BE2C (cell line): ENCODE data around the gene ABLIM2.

Source experiments
- DNase-seq: peaks from one replicate; pipeline ENCODE4 v3.0.0-alpha.2; 2020
- H3K27me3 ChIP-seq: fragments of 250-450 bp; sonication (Bioruptor Pico); 2 replicates; pipeline ENCODE4 v1.5.1; 2020; ENCODE audit warnings: mild to moderate bottlenecking
- H3K36me3 ChIP-seq: fragments of 250-450 bp; sonication (Bioruptor Pico); 2 replicates; pipeline ENCODE4 v1.5.1; 2020; ENCODE audit warnings: mild to moderate bottlenecking
- H3K4me1 ChIP-seq: fragments of 250-450 bp; sonication (Bioruptor Pico); 2 replicates; pipeline ENCODE4 v1.5.1; 2020
- H3K4me3 ChIP-seq: 2 replicates; pipeline ENCODE4 v1.5.1; 2011; ENCODE audit warnings: low read depth, low read length
- H3K9me3 ChIP-seq: fragments of 250-450 bp; sonication (Bioruptor Pico); 2 replicates; pipeline ENCODE4 v1.5.1; 2020
- CTCF ChIP-seq: IDR thresholded peaks from 2 replicates; pipeline ENCODE4 v1.5.1; 2012; ENCODE audit warnings: mild to moderate bottlenecking, low read depth, low read length

The ABLIM2 gene

GRCh38 chr4:8044699-8045098 lies 113.9 kb downstream of the ABLIM2 start:
- H3K4me1 ChIP-seq, result peaks cover 2% of the 10 kb centered on the region; the same call in 1 of the 2 replicates
- peak overlapping the region; percentile 9; the same call in 1 of the 2 replicates for H3K4me3 ChIP-seq
- peak; percentile 58 for DNase-seq
- H3K9me3 ChIP-seq, result no peaks in the 10 kb centered on the region
- no peaks in the 10 kb centered on the region for H3K27me3 ChIP-seq
- no peak for TF ChIP-seq CTCF
- no peaks in the 10 kb centered on the region for H3K36me3 ChIP-seq

DNA sequence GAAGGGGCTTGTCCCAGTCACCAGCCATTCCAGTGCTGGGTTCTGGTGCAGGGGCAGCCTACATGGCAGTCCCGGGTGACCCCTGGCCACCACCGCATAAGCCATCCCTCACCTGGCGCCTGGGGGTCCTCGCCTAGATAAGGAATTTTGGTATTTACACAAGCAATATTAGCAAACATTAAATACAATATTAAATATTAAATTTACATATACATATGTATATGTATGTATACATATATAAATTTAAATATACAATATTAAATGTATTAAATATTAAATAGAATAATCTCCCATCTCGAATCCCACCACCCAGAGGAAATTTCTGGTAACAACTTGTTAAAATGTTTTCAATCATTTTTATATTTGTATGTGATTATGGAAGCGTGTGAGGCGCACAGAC lies 114.4 kb downstream of the ABLIM2 start:
- TF ChIP-seq CTCF, result no peak
- Histone ChIP-seq H3K27me3 (no peaks in the 10 kb centered on the region), H3K9me3 (no peaks in the 10 kb centered on the region), H3K36me3 (no peaks in the 10 kb centered on the region), H3K4me1 (peaks cover 4% of the 10 kb centered on the region), H3K4me3 (0 out of 2 replicates have a peak overlapping the region, but pooled peaks have one; percentile 9)
- no peak for DNase-seq

DNA sequence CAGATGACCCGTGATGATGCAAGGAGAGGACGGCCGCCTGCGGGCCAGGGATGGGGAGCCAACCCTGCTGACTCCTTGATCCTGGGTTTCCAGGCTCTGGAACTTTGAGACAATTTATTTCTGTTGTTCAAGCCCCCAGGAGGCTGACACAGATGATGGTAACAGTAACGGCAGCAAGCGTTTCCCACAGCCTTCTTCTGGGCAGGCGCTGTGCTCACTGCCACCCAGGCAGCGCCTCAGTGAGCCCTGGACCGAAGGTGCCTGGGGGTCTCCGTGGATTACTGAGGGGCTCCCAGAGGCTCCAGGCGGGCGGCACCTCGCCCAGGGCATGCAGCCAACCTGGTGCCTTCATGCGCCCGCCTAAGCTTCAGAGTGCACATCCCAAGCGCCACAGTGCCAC lies 115.0 kb downstream of the ABLIM2 start:
- DNase-seq, result no peak
- no peaks in the 10 kb centered on the region for H3K27me3 ChIP-seq
- H3K9me3 ChIP-seq, result no peaks in the 10 kb centered on the region
- no peak overlapping the region for H3K4me3 ChIP-seq
- H3K4me1 ChIP-seq, result peaks cover 10% of the 10 kb centered on the region
- H3K36me3 ChIP-seq, result no peaks in the 10 kb centered on the region
- TF ChIP-seq CTCF, result no peak

GRCh38 chr4:8041868-8042267 lies 116.7 kb downstream of the ABLIM2 start:
- TF ChIP-seq CTCF, result no peak
- no peak for DNase-seq
- Histone ChIP-seq H3K9me3 (no peaks in the 10 kb centered on the region), H3K36me3 (no peaks in the 10 kb centered on the region), H3K27me3 (no peaks in the 10 kb centered on the region), H3K4me1 (peaks cover 12% of the 10 kb centered on the region), H3K4me3 (no peak overlapping the region)

GRCh38 chr4:8041172-8041571 lies 117.4 kb downstream of the ABLIM2 start:
- H3K9me3 ChIP-seq, result no peaks in the 10 kb centered on the region
- no peak for DNase-seq
- H3K36me3 ChIP-seq, result no peaks in the 10 kb centered on the region
- no peak overlapping the region for H3K4me3 ChIP-seq
- H3K4me1 ChIP-seq, result peaks cover 12% of the 10 kb centered on the region
- H3K27me3 ChIP-seq, result no peaks in the 10 kb centered on the region
- no peak for TF ChIP-seq CTCF

DNA sequence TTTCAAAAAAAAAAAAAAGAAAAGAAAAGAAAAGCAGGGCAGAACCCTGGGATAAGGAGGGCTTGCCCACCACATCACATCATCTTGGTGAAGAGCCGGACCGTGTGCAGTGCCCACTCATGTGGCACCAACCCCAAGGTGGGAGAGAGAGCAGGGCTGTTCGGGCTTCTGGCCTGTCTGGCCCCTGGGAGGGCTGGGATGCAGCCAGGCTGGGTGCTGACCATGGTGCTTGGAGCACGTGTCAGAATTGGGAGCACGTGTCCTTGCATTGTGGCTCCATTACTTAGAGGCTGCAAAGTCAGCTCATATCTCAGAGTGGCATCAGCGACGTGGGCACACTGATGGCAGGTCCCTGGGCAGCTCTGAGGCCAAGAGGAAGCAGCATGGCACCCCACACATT lies 118.0 kb downstream of the ABLIM2 start:
- H3K4me3 ChIP-seq, result no peak overlapping the region
- no peaks in the 10 kb centered on the region for H3K27me3 ChIP-seq
- no peak for DNase-seq
- no peak for TF ChIP-seq CTCF
- H3K4me1 ChIP-seq, result peaks cover 12% of the 10 kb centered on the region
- no peaks in the 10 kb centered on the region for H3K36me3 ChIP-seq
- H3K9me3 ChIP-seq, result no peaks in the 10 kb centered on the region
